Fibroblast of pulmonary artery (primary cell): Measurements from ENCODE around the gene TNFRSF6B.

Source experiments
- DNase-seq: peaks from one replicate; pipeline ENCODE4 v3.0.0-alpha.2; 2010; ENCODE audit warnings: low read depth
- H3K4me3 ChIP-seq: replicated peaks from 2 replicates; pipeline ENCODE4 v1.5.1; 2011; ENCODE audit warnings: low read depth, mild to moderate bottlenecking, control low read depth, low read length, moderate library complexity
- CTCF ChIP-seq: IDR thresholded peaks from 2 replicates; pipeline ENCODE4 v1.5.1; 2011; ENCODE audit warnings: mild to moderate bottlenecking, control low read depth, low read length, inconsistent platforms; ENCODE audit errors: missing control alignments

TNFRSF6B gene

GRCh38 chr20:63694584-63695423 lies 1.6 kb upstream of the TNFRSF6B start:
- H3K4me3 ChIP-seq: no peak overlapping the region
- DNase-seq: no peak
- TF ChIP-seq CTCF: no peak

GRCh38 chr20:63695424-63696305 lies 787 bp upstream of the TNFRSF6B start:
- TF ChIP-seq CTCF: no peak
- no peak overlapping the region for H3K4me3 ChIP-seq
- no peak for DNase-seq

- TF ChIP-seq CTCF: no peak
- no peak for DNase-seq
- peak overlapping the region; percentile 43 for H3K4me3 ChIP-seq
Observed at GRCh38 chr20:63696306-63696627, 185 bp upstream of the TNFRSF6B start.

GRCh38 chr20:63697357-63697867 lies 960 bp downstream of the TNFRSF6B start:
- peak overlapping the region; percentile 43 for H3K4me3 ChIP-seq
- TF ChIP-seq CTCF: no peak
- no peak for DNase-seq

GRCh38 chr20:63697868-63698545 lies 1.6 kb downstream of the TNFRSF6B start:
- no peak for TF ChIP-seq CTCF
- no peak for DNase-seq
- H3K4me3 ChIP-seq: no peak overlapping the region

- TF ChIP-seq CTCF: no peak
- DNase-seq: peak; percentile 81
- H3K4me3 ChIP-seq: no peak overlapping the region
Observed at GRCh38 chr20:63698739-63699465, 2.5 kb downstream of the TNFRSF6B start.
